Right lung (tissue), 10 donors: ENCODE data around the gene SLC37A4. TPM values are rescaled to one million over a fixed set of nuclear protein-coding genes. Genes with fewer than 3 reads are reported as not detected.
"Not testable (repeated sequence)": the region's sequence is repeated elsewhere in the genome, so short reads cannot be mapped to it uniquely, and the experiment has no call there.

Source experiments
- DNase-seq, 2 donors: peaks; one replicate each; pipeline ENCODE4 v3.0.0-alpha.2; 2013
- long read RNA-seq, 8 donors: transcript quantifications; one replicate each; lab custom pipeline, GENCODE V29; 2026
- polyA plus RNA-seq, 5 donors: library from polyadenylated mRNA; unstranded; fragments of 120-200 nt; gene quantifications; one replicate each; pipeline versions ENCODE4 v1.2.1 to v1.2.3, GENCODE V29; 2013; ENCODE audit warnings: inconsistent platforms in 1 of 5, low replicate concordance in 1 of 5; ENCODE audit not compliant: insufficient read length in 5 of 5, insufficient read depth in 1 of 5

The SLC37A4 gene
- 10 to 100 TPM; 23.1 to 30.1 (median 24.3) TPM for polyA plus RNA-seq
- long read RNA-seq, donor 1, transcript SLC37A4-210 (9 exons, 2,040 nt): major isoform, 5 of 9 reads
- long read RNA-seq, donor 1, partial matches to known transcripts: 0 of 9 reads
- long read RNA-seq, donor 1, other reads (novel, unspliced or antisense): 0 of 9 reads
- long read RNA-seq, donor 2, partial matches to known transcripts: 0 of 4 reads
- long read RNA-seq, donor 2, other reads (novel, unspliced or antisense): 0 of 4 reads
- long read RNA-seq, donor 3, partial matches to known transcripts: 0 of 3 reads
- long read RNA-seq, donor 3, other reads (novel, unspliced or antisense): 0 of 3 reads
- long read RNA-seq, donor 4, partial matches to known transcripts: 0 of 4 reads
- long read RNA-seq, donor 4, other reads (novel, unspliced or antisense): 0 of 4 reads
- long read RNA-seq, donor 5, partial matches to known transcripts: 0 of 6 reads
- long read RNA-seq, donor 5, other reads (novel, unspliced or antisense): 0 of 6 reads
- long read RNA-seq, donor 6, transcript SLC37A4-210 (9 exons, 2,040 nt): major isoform, 7 of 10 reads
- long read RNA-seq, donor 6, partial matches to known transcripts: 0 of 10 reads
- long read RNA-seq, donor 6, other reads (novel, unspliced or antisense): 0 of 10 reads
- long read RNA-seq, donor 7, transcript SLC37A4-210 (9 exons, 2,040 nt): major isoform, 5 of 7 reads
- long read RNA-seq, donor 7, partial matches to known transcripts: 0 of 7 reads
- long read RNA-seq, donor 7, other reads (novel, unspliced or antisense): 0 of 7 reads
- long read RNA-seq, donor 8, partial matches to known transcripts: 0 of 4 reads
- long read RNA-seq, donor 8, other reads (novel, unspliced or antisense): 0 of 4 reads

- DNase-seq: peak; percentile 90 to 93
Observed at GRCh38 chr11:119030329-119031047, at the start of gene SLC37A4. TSS of gene SLC37A4 (minus strand) at chr11:119030877.

DNA sequence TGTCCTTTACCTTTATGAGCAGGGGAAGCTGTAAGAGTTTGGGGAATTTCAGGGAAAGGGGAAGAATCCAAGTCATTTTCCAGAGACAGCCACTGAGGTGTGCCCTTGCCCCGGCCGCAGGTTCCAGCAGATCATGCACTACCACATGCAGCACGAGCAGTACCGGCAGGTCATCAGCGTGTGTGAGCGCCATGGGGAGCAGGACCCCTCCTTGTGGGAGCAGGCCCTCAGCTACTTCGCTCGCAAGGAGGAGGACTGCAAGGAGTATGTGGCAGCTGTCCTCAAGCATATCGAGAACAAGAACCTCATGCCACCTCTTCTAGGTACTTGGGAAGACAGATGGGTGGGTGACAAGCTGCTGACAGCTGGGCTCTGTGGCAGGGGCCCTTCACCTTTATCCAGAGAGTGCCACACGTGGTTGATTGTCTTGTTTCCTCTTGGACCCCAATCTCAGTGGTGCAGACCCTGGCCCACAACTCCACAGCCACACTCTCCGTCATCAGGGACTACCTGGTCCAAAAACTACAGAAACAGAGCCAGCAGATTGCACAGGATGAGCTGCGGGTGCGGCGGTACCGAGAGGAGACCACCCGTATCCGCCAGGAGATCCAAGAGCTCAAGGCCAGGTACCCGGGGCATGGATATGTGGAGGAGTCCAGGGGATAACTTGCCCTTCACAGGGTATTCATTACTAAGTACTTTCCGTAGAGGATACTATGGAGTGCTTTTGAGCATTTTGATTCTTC, 48.2 kb upstream of the SLC37A4 start:
- no peak for DNase-seq

DNA sequence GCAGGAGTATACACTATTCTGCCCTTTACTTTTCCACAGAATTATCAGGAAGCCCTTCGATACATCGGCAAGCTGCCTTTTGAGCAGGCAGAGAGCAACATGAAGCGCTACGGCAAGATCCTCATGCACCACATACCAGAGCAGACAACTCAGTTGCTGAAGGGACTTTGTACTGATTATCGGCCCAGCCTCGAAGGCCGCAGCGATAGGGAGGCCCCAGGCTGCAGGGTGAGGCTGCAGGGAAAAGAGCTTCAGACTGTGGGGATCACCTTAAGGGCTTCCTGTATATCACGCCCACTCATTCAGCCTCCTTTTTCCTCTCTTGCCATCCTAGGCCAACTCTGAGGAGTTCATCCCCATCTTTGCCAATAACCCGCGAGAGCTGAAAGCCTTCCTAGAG, 47.2 kb upstream of the SLC37A4 start:
- DNase-seq: no peak

DNA sequence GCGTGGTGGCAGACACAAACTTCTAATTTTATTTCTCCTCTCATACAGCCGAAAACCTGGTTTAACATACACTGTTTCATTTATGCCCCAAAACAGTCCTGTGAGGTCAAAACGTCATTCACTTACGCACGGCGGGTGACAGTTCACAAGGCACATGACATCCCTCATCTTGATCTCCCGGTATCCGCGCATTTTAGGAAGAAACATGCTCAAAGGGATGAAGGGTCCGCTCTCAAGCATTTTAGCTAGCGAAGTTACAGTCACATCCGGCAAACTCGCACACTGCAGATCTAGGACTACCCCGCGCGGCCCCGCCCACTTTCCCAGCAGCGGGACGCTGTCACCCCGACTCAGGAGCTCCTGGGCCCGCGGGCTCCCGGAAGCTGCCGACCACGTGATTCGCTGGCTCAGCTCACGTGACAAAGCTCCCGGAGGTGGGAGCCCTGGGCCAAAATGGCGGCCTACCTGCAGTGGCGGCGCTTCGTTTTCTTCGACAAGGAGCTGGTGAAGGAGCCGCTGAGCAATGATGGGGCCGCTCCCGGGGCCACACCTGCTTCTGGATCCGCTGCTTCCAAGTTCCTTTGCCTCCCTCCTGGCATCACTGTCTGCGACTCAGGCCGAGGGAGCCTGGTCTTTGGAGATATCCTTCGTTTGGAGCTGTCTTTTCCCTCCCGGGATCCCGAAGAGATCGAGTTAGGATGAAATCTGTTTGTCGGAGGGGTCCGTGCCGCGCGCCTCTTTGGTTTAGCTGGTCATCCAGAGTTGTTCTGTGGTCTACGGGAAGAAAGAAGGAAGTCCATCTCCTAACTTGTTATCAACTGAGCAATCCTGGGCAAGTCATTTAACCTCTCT, 36.9 kb upstream of the SLC37A4 start, which contains the start of gene VPS11:
VPS11 (plus strand) TSS at position 448 of the 852 bp plus-strand sequence; CDS start at position 454, 6 bp downstream.
- peak; percentile 94 to 96 for DNase-seq

- no peak for DNase-seq
Observed at GRCh38 chr11:119065369-119065768, 34.7 kb upstream of the SLC37A4 start.

- no peak for DNase-seq
Observed at GRCh38 chr11:119062779-119063178, 32.1 kb upstream of the SLC37A4 start.

GRCh38 chr11:119061256-119061655, 30.6 kb upstream of the SLC37A4 start:
- DNase-seq: no peak

DNA sequence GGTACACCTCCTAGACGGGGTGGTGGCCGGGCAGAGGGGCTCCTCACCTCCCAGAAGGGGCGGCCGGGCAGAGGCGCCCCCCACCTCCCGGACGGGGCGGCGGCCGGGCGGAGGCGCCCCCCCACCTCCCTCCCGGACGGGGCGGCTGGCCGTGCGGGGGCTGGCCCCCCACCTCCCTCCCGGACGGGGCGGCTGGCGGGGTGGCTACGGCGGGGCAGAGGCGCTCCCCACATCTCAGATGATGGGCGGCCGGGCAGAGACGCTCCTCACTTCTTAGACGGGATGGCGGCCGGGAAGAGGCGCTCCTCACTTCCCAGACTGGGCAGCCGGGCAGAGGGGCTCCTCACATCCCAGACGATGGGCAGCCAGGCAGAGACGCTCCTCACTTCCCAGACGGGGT, 28.5 kb upstream of the SLC37A4 start:
- not testable (repeated sequence) for DNase-seq

DNA sequence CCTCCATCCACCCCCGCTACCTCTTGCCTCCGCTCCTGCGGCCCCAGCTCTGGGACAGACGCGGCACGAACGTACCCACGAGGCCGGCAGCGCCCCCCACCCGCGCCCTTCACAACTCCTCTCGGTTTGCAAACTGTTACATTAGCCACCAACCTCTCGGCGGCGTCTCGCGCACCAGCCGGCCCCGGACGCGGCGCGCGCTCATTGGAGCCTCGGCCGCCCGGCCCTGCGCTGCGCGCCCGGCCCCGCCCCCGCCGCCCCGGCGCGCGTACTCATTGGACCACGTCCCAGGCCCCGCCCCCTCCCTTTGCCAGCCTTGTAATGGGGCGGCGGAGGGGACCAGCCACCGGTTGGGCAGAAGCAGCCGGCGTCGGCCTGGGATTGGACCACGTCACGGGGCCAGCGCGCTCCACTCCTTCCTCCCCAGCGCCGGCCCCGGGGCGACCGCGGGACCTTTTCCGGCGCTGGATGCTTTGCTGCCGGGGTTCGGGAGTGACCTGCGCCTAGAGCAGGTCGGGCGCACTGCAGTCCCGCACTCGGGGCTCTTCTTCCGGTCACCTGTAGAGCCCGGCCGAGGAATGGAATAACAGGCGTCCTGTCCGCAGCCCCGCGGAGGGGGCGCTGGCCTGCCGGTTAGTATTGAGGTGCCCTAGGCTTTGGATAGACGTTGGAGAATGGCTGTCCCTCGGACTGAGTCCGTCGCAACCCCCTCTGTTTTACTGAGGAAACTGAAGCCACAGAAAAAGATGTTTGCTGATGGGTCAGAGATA, 26.5 kb upstream of the SLC37A4 start, which contains the start of gene HYOU1:
HYOU1 (minus strand) TSS at position 206 of the 770 bp plus-strand sequence. CDS start 1,045 bp downstream, outside the sequence.
- peak; percentile 94 to 96 for DNase-seq

- peak in 1 of 2 donors; percentile 10 for DNase-seq
Observed at GRCh38 chr11:119056421-119056999, 25.8 kb upstream of the SLC37A4 start.

GRCh38 chr11:119055901-119056300, 25.2 kb upstream of the SLC37A4 start:
- DNase-seq: no peak

DNA sequence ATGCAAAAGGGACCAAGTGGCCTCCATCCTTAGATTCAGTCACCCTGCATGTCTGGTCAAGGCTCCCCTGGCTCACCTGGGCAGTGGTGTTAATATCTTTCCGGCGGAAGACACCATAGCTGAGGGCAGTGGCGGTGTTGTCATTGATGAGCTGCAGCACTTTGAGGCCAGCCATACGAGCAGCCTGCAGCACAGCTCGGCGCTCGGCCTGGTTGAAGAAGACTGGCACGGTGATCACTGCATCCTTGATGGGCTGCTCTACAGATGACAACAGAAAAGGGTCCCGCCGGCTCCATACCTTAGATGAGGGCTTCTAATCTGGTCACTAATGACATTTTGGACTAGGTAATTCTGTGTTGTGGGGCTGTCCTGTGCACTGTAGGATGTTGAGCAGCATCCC, 23.7 kb upstream of the SLC37A4 start:
- DNase-seq: no peak

DNA sequence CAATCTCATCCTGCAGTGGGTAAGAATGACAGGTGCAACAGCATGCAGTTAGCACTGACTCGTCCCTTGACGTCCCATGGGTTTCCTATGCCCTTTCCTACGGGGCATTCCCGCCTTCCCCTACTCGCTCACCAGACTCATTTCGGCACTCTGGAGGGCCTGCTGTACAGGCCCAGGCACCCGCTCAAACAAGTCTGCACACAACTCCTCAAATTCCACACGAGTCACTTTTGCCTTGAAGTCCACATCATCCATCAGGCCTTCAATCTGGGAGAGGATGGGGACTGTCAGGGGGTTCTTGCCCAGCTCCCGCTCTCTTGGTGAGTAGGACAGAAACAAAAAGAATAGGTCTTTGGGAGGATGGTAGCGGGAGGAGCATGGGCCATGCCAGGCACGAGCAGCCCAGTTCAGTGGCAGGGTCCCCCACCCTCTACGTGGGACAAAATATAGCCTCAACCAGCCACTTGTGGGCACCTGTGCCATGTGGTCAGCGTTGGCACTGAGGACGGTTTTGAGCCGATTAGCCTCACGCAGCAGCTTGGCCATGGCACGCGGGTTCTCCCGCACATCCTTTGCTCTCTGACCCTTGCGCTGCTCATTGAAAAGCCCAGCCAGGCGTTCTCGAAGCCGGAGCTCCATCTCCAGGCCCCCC, 21.6 kb upstream of the SLC37A4 start:
- no peak for DNase-seq

DNA sequence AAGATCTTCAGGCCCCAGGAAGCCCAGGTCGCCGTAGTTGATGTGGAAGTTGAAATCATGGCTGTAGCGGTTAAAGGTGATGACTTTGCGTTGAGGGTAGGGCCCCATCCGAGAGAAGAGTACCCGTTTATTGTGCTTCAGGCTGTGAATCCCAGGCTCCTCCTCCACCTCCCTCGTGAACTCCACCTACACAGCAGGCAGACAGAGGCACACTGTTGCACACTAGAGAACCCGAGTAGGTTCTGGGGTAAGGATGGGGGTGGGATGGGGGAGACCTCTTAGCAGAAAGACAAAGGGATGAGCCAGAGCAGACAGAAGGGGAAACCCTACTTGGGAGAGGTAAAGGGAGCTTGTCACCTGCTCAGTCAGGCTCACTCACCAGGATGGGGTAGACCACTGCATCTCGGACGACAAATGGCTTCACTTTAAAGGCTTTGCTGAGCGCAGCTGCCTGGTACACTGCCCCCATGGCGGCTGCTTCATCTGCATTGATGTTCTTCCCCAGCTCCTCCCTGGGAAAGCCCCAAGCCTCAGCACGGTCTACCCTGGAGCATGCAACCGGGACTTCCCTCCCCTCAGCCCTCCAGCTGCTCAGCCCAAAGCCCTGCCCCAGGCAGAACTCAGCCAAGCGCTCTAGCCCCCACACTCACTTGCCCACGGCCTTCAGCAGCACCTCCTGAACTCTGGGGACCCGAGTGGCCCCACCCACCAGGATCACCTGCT, 20.9 kb upstream of the SLC37A4 start:
- DNase-seq: no peak

DNA sequence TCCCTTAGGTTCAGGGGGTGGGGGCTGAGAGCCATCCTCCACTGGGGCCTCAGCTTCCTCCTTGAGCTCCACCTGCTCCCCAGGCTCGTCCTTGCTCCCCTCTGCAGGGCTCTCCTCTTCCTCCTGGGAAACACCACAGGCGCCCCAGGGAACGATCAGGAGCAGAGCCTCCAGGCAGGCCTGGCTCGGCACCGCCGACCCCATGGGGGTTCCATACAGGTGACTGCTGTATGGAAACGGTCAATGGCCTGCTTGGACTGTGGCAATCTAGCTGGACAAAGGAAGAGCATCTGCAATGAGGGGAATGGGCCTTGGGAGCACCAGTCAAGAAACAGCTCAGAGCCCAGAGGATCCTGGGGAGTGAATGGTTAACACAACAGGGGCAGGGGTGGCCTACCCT, 18.4 kb upstream of the SLC37A4 start:
- DNase-seq: no peak

DNA sequence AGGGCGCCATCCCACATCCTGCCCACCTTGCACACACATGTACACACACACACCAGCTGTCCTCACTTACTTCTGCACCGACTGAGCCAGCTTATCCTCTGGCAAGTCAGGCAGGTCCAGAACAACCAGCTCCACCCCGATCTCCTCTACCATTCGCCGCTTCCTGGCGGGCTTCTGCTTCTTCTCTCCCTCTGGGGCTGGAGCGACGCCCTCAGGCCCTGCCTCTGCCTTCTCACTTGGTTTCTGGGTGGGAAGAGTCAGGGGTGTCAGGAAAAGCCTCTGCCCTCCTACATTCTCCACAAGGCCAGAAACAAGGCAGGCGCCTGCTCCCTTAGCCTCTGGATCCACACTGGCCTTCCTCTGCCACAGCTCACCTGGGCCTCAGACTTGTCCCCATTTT, 18.0 kb upstream of the SLC37A4 start:
- no peak for DNase-seq

GRCh38 chr11:119047205-119047604, 16.5 kb upstream of the SLC37A4 start:
- no peak for DNase-seq

GRCh38 chr11:119046489-119046888, 15.8 kb upstream of the SLC37A4 start:
- no peak for DNase-seq
